Uterus (tissue), 2 donors: ENCODE measurements around the gene KRT23.

Source experiments
- POLR2A ChIP-seq, 2 donors: fragments of 450-650 bp; IDR thresholded peaks; one replicate each; pipeline ENCODE4 v1.6.1; 2016; ENCODE audit warnings: antibody characterized with exemption in 2 of 2, mild to moderate bottlenecking in 1 of 2, moderate library complexity in 1 of 2
- TF ChIP-seq, protein P1 (sequence below), 4 experiments: fragments of 200-600 bp in 2 of 4; fragments of 450-650 bp in 2 of 4; sonication (generic) in 2 of 4; IDR thresholded peaks; one replicate each; pipeline ENCODE4 v1.5.1; 2016 to 2019; ENCODE audit warnings: antibody characterized with exemption in 4 of 4, mild to moderate bottlenecking in 2 of 4, moderate library complexity in 1 of 4

DNA sequence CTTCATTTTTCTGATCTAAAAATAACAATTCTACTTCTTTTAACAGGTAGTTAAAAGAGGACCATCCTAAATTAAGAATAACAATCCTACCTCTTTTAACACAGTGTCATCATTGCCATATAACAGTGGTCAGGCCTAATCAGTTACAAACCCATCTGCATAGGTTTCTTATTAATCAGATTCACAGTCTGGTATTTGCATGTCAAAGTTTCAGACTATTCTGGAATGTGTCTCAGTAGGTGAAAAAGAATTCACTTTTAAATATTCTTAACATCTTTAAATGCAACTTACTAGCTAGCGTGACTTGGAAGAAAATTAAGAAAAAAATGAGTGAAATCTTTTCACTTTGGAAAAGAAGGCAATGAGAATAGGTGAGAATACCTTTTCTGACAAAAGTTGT lies 63.6 kb downstream of the KRT23 start:
- no peak for TF ChIP-seq POLR2A (IDR thresholded peaks at IDR 0.05)
- TF ChIP-seq, protein P1, sequence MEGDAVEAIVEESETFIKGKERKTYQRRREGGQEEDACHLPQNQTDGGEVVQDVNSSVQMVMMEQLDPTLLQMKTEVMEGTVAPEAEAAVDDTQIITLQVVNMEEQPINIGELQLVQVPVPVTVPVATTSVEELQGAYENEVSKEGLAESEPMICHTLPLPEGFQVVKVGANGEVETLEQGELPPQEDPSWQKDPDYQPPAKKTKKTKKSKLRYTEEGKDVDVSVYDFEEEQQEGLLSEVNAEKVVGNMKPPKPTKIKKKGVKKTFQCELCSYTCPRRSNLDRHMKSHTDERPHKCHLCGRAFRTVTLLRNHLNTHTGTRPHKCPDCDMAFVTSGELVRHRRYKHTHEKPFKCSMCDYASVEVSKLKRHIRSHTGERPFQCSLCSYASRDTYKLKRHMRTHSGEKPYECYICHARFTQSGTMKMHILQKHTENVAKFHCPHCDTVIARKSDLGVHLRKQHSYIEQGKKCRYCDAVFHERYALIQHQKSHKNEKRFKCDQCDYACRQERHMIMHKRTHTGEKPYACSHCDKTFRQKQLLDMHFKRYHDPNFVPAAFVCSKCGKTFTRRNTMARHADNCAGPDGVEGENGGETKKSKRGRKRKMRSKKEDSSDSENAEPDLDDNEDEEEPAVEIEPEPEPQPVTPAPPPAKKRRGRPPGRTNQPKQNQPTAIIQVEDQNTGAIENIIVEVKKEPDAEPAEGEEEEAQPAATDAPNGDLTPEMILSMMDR (IDR thresholded peaks at IDR 0.05), result no peak
